ENCODE data around the gene PITPNM1.
"Not testable (repeated sequence)": the region's sequence is repeated elsewhere in the genome, so short reads cannot be mapped to it uniquely, and the experiment has no call there.

The PITPNM1 gene

DNA sequence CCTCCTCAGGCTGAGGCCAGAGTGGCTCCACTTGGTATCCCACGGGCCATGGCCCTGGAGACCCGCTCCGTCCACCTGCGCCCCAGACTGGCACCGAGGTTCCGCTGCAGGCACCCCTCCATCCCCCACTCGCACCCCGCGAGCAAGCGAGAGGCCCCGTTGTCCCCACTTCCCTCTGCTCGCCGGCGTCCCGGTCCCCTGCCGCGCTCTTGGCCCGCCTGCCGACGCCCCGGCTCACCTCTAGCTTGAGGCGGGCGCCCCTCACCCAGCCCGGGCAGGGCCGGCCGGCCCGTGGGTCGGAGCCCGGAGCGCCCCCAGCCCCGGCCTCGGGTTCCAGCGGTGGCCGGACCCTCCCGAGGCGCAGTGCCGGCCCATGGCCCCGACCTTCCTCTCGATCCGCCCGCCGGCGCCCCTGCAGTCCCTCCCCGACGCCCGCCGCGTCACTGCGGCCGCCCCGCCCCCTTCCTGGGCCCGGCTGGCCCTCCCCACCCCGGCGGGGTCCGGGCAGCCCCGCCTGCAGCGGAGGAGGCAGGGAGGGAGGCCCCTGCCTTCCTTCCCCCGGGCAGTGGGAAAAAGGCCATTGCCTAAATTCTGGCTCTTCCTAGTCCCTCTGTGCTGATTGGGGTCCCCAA lies at the start of gene PITPNM1:
PITPNM1 (minus strand) TSS at position 414 of the 632 bp plus-strand sequence. CDS start 1,183 bp downstream, outside the sequence.
- TF ChIP-seq, protein P1, sequence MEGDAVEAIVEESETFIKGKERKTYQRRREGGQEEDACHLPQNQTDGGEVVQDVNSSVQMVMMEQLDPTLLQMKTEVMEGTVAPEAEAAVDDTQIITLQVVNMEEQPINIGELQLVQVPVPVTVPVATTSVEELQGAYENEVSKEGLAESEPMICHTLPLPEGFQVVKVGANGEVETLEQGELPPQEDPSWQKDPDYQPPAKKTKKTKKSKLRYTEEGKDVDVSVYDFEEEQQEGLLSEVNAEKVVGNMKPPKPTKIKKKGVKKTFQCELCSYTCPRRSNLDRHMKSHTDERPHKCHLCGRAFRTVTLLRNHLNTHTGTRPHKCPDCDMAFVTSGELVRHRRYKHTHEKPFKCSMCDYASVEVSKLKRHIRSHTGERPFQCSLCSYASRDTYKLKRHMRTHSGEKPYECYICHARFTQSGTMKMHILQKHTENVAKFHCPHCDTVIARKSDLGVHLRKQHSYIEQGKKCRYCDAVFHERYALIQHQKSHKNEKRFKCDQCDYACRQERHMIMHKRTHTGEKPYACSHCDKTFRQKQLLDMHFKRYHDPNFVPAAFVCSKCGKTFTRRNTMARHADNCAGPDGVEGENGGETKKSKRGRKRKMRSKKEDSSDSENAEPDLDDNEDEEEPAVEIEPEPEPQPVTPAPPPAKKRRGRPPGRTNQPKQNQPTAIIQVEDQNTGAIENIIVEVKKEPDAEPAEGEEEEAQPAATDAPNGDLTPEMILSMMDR (conservative IDR thresholded peaks at IDR 0.05; ENCODE audit: low read depth), result no peak
- H3K27ac ChIP-seq, result peak within 1 kb of the TSS; percentile 100
- peak; percentile 77 for DNase-seq (ENCODE audit: low spot score)
- CTCF ChIA-PET, result interaction anchor here (0.6 to 0.7 kb wide), 3 partner anchors 40 to 656 kb away, joined by 3 read pairs; partner anchors contain the start of gene PTPRCAP
- POLR2A ChIA-PET (ENCODE audit: low non-redundant PET), result interaction anchor here (0.5 to 1.1 kb wide), 3 partner anchors 36 to 103 kb away, joined by 3 to 4 read pairs (median 4); partner anchors contain the start of genes CORO1B, PPP1CA and TMEM134

DNA sequence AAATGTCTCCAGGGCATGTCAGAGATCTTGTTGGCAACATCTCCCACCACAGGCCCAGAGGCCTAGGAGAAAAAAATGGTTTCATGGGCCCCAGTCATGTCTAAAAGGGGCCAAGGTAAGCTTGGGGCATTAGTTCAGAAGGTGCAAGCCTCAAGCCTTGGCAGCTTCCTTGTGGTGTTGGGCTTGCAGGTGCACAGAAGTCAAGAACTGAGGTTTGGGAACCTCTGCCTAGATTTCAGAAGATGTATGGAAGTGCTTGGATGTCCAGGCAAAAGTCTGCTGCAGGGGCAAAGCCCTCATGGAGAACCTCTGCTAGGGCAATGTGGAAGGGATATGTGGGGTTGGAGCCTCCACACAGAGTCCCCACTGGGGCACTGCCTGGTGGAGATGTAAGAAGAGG lies 46.5 kb upstream of the PITPNM1 start:
- H3K27ac ChIP-seq; POLR2A ChIA-PET (ENCODE audit: low non-redundant PET); CTCF ChIA-PET; DNase-seq (ENCODE audit: low spot score): not testable (repeated sequence)

DNA sequence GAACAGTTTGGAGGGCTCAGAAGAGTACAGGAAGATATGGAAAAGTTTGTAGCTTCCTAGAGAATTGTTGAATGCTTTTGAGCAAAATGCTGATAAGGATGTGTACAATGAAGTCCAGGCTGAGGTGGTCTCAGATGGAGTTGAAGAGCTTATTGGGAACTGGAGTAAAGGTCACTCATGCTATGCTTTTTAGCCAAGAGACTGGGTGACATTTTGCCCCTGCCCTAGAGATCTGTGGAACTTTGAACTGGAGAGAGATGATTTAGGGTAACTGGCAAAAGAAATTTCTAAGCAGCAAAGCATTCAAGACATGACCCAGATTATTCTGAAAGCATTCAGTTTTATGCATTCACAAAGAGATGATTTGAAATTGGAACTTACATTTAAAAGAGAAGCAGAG lies 46.0 kb upstream of the PITPNM1 start:
- POLR2A ChIA-PET (ENCODE audit: low non-redundant PET), result no interaction called here
- H3K27ac ChIP-seq, result no peak overlapping the region
- CTCF ChIA-PET, result no interaction called here
- TF ChIP-seq, protein P1 (conservative IDR thresholded peaks at IDR 0.05; ENCODE audit: low read depth), result no peak
- no peak for DNase-seq (ENCODE audit: low spot score)

DNA sequence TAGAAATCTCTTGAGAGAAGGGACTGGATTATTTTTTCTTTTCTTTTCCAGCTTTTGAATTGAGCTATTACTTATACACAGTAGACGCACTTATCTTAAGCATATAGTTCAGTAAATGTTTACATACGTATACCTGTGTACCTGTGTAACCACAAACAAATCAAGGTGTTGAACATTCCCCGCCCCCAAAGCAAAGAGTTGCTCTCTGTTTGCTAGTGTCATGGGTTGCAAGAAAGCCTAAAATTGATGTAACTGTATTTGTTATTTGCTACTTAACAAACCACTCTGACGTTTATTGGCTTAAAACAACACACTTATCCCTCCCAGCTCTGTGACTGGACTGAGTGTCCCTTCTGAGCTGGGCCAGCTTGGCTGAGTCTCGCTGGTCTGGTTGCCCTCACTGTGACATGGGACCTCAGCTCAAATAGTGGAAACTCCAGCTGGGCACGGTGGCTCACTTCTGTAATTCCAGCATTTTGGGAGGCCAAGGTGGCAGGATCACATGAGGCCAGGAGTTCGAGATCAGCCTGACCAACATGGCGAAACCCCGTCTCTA lies 43.5 kb upstream of the PITPNM1 start:
- CTCF ChIA-PET, result interaction anchor here (0.6 kb wide), 1 partner anchor 593 kb away, joined by 3 read pairs; no protein-coding TSS in a partner anchor
- POLR2A ChIA-PET (ENCODE audit: low non-redundant PET), result no interaction called here
- no peak overlapping the region for H3K27ac ChIP-seq
- DNase-seq (ENCODE audit: low spot score), result no peak
- TF ChIP-seq, protein P1 (conservative IDR thresholded peaks at IDR 0.05; ENCODE audit: low read depth), result no peak

DNA sequence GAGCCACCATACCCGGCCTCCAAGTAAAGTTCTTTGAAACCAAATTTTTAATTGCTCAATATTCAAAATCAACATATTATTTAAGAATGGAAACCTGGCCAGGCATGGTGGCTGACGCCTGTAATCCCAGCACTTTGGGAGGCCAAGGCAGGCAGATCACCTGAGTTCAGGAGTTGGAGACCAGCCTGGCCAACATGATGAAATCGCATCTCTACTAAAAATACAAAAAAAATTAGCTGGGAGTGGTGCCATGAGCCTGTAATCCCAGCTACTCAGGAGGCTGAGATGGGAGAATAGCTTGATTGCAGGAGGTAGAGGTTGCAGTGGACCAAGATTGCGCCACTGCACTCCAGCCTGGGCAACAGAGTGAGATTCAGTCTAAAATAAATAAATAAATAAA lies 42.9 kb upstream of the PITPNM1 start:
- POLR2A ChIA-PET (ENCODE audit: low non-redundant PET), result interaction anchor here (0.6 kb wide), 1 partner anchor 146 kb away, joined by 4 read pairs; the partner anchor contains the start of gene PPP1CA
- not testable (repeated sequence) for DNase-seq (ENCODE audit: low spot score); H3K27ac ChIP-seq
- CTCF ChIA-PET, result interaction anchor here (0.6 kb wide), 1 partner anchor 593 kb away, joined by 3 read pairs; no protein-coding TSS in a partner anchor

DNA sequence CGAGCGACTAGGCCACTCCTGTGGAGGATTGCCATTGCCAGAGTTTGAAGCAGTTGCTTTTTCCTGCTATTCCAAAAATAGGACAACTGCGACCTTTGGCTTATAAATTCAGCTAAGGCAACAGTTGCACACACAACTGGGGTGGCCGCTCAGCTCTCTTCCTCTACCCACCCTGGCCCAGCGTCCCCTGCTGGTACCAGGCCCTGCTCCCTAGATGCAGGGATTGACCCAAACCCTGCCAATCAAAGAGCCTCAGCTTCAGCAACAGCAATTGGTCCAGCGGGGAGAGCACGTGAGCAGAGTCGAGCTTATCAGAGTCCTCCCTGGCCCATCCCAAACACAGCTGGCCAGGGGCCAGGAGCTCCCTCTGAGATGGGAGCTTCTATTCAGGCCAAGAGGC lies 40.1 kb upstream of the PITPNM1 start:
- ChIA-PET POLR2A (ENCODE audit: low non-redundant PET) (no interaction called here), CTCF (interaction anchor here (0.6 to 1.0 kb wide), 2 partner anchors 11 to 491 kb away, joined by 3 read pairs; no protein-coding TSS in a partner anchor)
- DNase-seq (ENCODE audit: low spot score), result no peak
- peak overlapping the region; percentile 45 for H3K27ac ChIP-seq
- TF ChIP-seq, protein P1 (conservative IDR thresholded peaks at IDR 0.05; ENCODE audit: low read depth), result no peak

DNA sequence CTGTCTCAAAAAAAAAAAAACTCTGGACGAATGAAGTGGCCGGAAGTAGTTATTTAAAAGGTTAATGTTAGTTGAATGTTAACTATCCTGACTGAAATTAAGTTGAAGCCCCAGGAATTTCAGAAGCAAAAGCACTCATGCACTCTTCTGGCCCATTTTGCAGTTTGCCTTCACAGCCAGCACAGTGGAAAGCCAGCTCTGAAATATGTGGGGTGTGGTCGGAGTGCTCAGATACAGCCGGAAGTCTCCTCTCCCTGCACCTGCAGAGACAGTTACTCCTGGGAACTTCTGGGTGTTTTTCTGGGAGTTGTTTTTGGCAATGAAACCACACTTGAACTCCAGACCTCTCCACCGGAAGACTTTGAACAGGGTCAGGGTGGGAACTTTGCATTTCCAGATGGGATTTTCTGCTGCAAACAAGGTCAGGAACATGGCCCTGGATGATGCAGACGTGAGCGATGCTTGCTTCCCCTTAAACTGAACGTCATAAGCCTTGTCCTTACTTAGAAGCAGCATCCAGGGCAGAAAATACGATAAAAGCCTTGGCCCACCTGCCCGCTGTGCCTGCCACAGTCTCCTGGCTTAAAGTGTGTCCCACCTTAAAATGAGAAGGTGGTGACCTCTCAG lies 39.6 kb upstream of the PITPNM1 start:
- TF ChIP-seq, protein P1 (conservative IDR thresholded peaks at IDR 0.05; ENCODE audit: low read depth), result no peak
- H3K27ac ChIP-seq, result peak overlapping the region; percentile 45
- DNase-seq (ENCODE audit: low spot score), result no peak
- ChIA-PET POLR2A (ENCODE audit: low non-redundant PET) (no interaction called here), CTCF (no interaction called here)

Data from RWPE1 (cell line).